Heart left ventricle (tissue), 16 donors: ENCODE data around the gene ABHD17B. TPM values are rescaled to one million over a fixed set of nuclear protein-coding genes. Genes with fewer than 3 reads are reported as not detected.

Experiments used
- ATAC-seq, 4 donors: fragments of 200-7000 bp; cut with Tn5 transposase; one replicate each; pipeline ENCODE4 v1.9.1; 2020 to 2022; ENCODE audit warnings: moderate library complexity in 4 of 4, mild to moderate bottlenecking in 3 of 4, moderate number of reproducible peaks in 1 of 4
- DNase-seq, 5 donors: peaks; one replicate each; pipeline ENCODE4 v3.0.0-alpha.2; 2020
- H3K27ac ChIP-seq, 12 donors: fragments of 200-600 bp; sonication (generic) in 4 of 12; one replicate each; pipeline versions ENCODE4 v1.5.0 to v1.8.0; 2016 to 2022; ENCODE audit warnings: mild to moderate bottlenecking in 2 of 12
- H3K27me3 ChIP-seq, 9 donors: fragments of 200-600 bp; sonication (generic) in 2 of 9; one replicate each; pipeline versions ENCODE4 v1.5.1 to v1.8.0; 2016 to 2022; ENCODE audit warnings: mild to moderate bottlenecking in 3 of 9
- H3K36me3 ChIP-seq, 9 donors: fragments of 200-600 bp; sonication (generic) in 2 of 9; one replicate each; pipeline versions ENCODE4 v1.5.0 to v1.8.0; 2018 to 2022; ENCODE audit warnings: mild to moderate bottlenecking in 2 of 9
- H3K4me1 ChIP-seq, 12 donors: fragments of 200-600 bp; sonication (generic) in 4 of 12; one replicate each; pipeline versions ENCODE4 v1.5.0 to v1.8.0; 2016 to 2022; ENCODE audit warnings: mild to moderate bottlenecking in 3 of 12
- H3K4me3 ChIP-seq, 12 donors: fragments of 200-600 bp; sonication (generic) in 4 of 12; one replicate each; pipeline versions ENCODE4 v1.5.0 to v1.8.0; 2017 to 2022; ENCODE audit warnings: mild to moderate bottlenecking in 9 of 12, moderate library complexity in 4 of 12
- H3K9me3 ChIP-seq, 12 donors: fragments of 200-600 bp; sonication (generic) in 4 of 12; one replicate each; pipeline versions ENCODE4 v1.5.0 to v1.8.0; 2016 to 2022; ENCODE audit warnings: mild to moderate bottlenecking in 1 of 12
- CTCF ChIP-seq, 12 donors: fragments of 200-600 bp; sonication (generic) in 4 of 12; IDR thresholded peaks; one replicate each; pipeline versions ENCODE4 v1.5.0 to v1.8.0; 2018 to 2022; ENCODE audit warnings: antibody characterized with exemption in 12 of 12, mild to moderate bottlenecking in 5 of 12
- POLR2A ChIP-seq, 2 donors: fragments of 450-650 bp; IDR thresholded peaks; one replicate each; pipeline ENCODE4 v1.6.1; 2017; ENCODE audit warnings: antibody characterized with exemption in 2 of 2, mild to moderate bottlenecking in 2 of 2, moderate library complexity in 2 of 2
- WGBS, 4 donors: extraction: QIAGEN DNeasy Blood & Tissue Kit in 2 of 4; methylation state at CpG; one replicate each; pipeline versions ENCODE4 v1.1.5 to v1.1.7; 2013 to 2018; 5-methylcytosine and 5-hydroxymethylcytosine counted together
- intact Hi-C, 10 donors: fragments of 100-400 bp; cut with DNase I; formaldehyde crosslinking; loops; one replicate each; pipeline versions ENCODE4 v1.11.1 to v1.14.2; 2022
- polyA plus RNA-seq, 2 donors: library from polyadenylated mRNA; stranded (reverse); fragments of 200-250 nt; gene quantifications; one replicate each; pipeline ENCODE4 v1.2.3, GENCODE V29; 2013
- total RNA-seq, 9 donors: library from RNA; depleted of rRNA in 2 of 9; stranded (reverse); fragments of >200 nt in 2 of 9; fragmentation: NEBNext Ultra II Directional in 3 of 9; extraction: Animal tissue kit (Norgen Biotek cat#: 25700) in 3 of 9; gene quantifications; one replicate each; pipeline versions ENCODE4 v1.1.0 to v1.2.4, GENCODE V29; 2016 to 2023
- donor health status: ischemic (EF 13 %, LVEDD 7.1; RV severe dilation, severe dysfunction).
- donor health status: healthy with polysubstance abuse.
- donor health status: DM: no; HTN: yes; CAD: no.
- donor health status: DM: no; HTN: no; CAD: no.
- donor health status: ischemic (EF 25% LVEDD 6.9; RV normal size, moderate dysfunction).
- donor health status: ischemic (EF 25% LVEDD 5.7; RV mildly dilated, moderate dysfunction).
- donor health status: healthy.
- donor health status: DM: yes; HTN: yes; CAD: no.
- donor health status: ischemic (EF 35%, LVEDD 5.7; RV mildly dilated, moderate dysfunction).
- donor health status: nonischemic (EF 11% LVEDD 7.7; RV severe dilation, severe dysfunction).
- donor health status: DM: yes; HTN: yes; CAD: no.
- donor health status: PGD.
- donor health status: ischemic (EF 29% LVEDD 5.4; RV normal size, mild dysfunction).
- donor health status: nonischemic (EF 23%, LVEDD 6.1; RV moderate dilation, normal function).

Gene ABHD17B
- total and polyA plus RNA-seq, 11 donors, result 2.7 to 15.9 (median 10.8) TPM

- Histone ChIP-seq H3K4me3 (no peak overlapping the region), H3K36me3 (no peaks in the 10 kb centered on the region), H3K9me3 (no peaks in the 10 kb centered on the region), H3K27me3 (no peaks in the 10 kb centered on the region), H3K4me1 (no peaks in the 10 kb centered on the region), H3K27ac (no peak overlapping the region)
- intact Hi-C loops, result loop anchor here in 1 of 10 donors (10.0 kb wide), 1 partner anchor 541 kb away; no protein-coding TSS in a partner anchor
- DNase-seq (no peak), ATAC-seq (no peak)
- 44 to 49% (median 47%) methylated on average over 2 of the region's 2 CpGs for WGBS, 4 donors
- TF ChIP-seq POLR2A (IDR thresholded peaks at IDR 0.05), result no peak
- no peak for TF ChIP-seq CTCF (IDR thresholded peaks at IDR 0.05)
Observed at GRCh38 chr9:71826279-71826678, 84.7 kb downstream of the ABHD17B start.

GRCh38 chr9:71824257-71824656 lies 86.7 kb downstream of the ABHD17B start:
- WGBS, 4 donors, result 80 to 90% (median 89%) methylated on average over 4 of the region's 4 CpGs
- Histone ChIP-seq H3K4me3 (no peak overlapping the region), H3K9me3 (no peaks in the 10 kb centered on the region), H3K4me1 (no peaks in the 10 kb centered on the region), H3K27ac (no peak overlapping the region), H3K36me3 (no peaks in the 10 kb centered on the region), H3K27me3 (no peaks in the 10 kb centered on the region)
- DNase-seq (no peak), ATAC-seq (no peak)
- TF ChIP-seq POLR2A (IDR thresholded peaks at IDR 0.05), result no peak
- TF ChIP-seq CTCF (IDR thresholded peaks at IDR 0.05), result no peak
- intact Hi-C loops, result loop anchor here in 2 of 10 donors (5.0 to 10.0 kb wide), 3 partner anchors 198 to 539 kb away; no protein-coding TSS in a partner anchor

- Histone ChIP-seq H3K4me1 (no peaks in the 10 kb centered on the region), H3K4me3 (no peak overlapping the region), H3K27me3 (no peaks in the 10 kb centered on the region), H3K27ac (no peak overlapping the region), H3K36me3 (no peaks in the 10 kb centered on the region), H3K9me3 (no peaks in the 10 kb centered on the region)
- intact Hi-C loops, result loop anchor here in 2 of 10 donors (5.0 to 10.0 kb wide), 3 partner anchors 199 to 538 kb away; no protein-coding TSS in a partner anchor
- TF ChIP-seq CTCF (IDR thresholded peaks at IDR 0.05), result no peak
- no peak for TF ChIP-seq POLR2A (IDR thresholded peaks at IDR 0.05)
- DNase-seq (no peak), ATAC-seq (no peak)
Observed at GRCh38 chr9:71822935-71823334, 88.1 kb downstream of the ABHD17B start.

GRCh38 chr9:71822456-71822855 lies 88.5 kb downstream of the ABHD17B start:
- intact Hi-C loops, result loop anchor here in 2 of 10 donors (5.0 to 10.0 kb wide), 3 partner anchors 200 to 538 kb away; no protein-coding TSS in a partner anchor
- Histone ChIP-seq H3K9me3 (no peaks in the 10 kb centered on the region), H3K4me1 (peaks cover 0 to under 1% (median 0%) of the 10 kb centered on the region in 12 donors), H3K27me3 (no peaks in the 10 kb centered on the region), H3K4me3 (no peak overlapping the region), H3K36me3 (no peaks in the 10 kb centered on the region), H3K27ac (no peak overlapping the region)
- DNase-seq (no peak), ATAC-seq (no peak)
- TF ChIP-seq CTCF (IDR thresholded peaks at IDR 0.05) (no peak), POLR2A (IDR thresholded peaks at IDR 0.05) (no peak)
- 68 to 84% (median 74%) methylated on average over 3 of the region's 3 CpGs for WGBS, 4 donors
